SU-DHL-6 (cell line): ENCODE results near the gene PRKCE.

Experiments used
- H2AFZ ChIP-seq: fragments of 200-600 bp; sonication (generic); 2 replicates; pipeline ENCODE4 v1.6.1; 2014; ENCODE audit warnings: low read depth, mild to moderate bottlenecking, moderate library complexity, mixed read lengths, antibody characterized with exemption, low read length; ENCODE audit not compliant: severe bottlenecking
- H3F3A ChIP-seq: fragments of 200-600 bp; shearing (Covaris generic); 2 replicates; pipeline ENCODE4 v1.6.0; 2016; ENCODE audit warnings: antibody characterized with exemption, mild to moderate bottlenecking; ENCODE audit not compliant: insufficient read depth
- H3K27ac ChIP-seq: fragments of 200-600 bp; sonication (generic); 2 replicates; pipeline ENCODE4 v1.5.1; 2016; ENCODE audit warnings: low read depth, mild to moderate bottlenecking, low read length, moderate library complexity, mixed read lengths
- H3K27me3 ChIP-seq: fragments of 200-600 bp; sonication (generic), shearing (Covaris generic); 2 replicates; pipeline ENCODE4 v1.6.0; 2014; ENCODE audit warnings: mild to moderate bottlenecking, low read length
- H3K36me3 ChIP-seq: fragments of 200-600 bp; sonication (generic); 2 replicates; pipeline ENCODE4 v1.6.1; 2014; ENCODE audit warnings: mild to moderate bottlenecking, low read length, mixed read lengths
- H3K4me2 ChIP-seq: fragments of 300-600, 200-600 bp; shearing (Covaris generic), sonication (generic); 2 replicates; pipeline ENCODE4 v1.6.0; 2014; ENCODE audit warnings: low read length, low read depth, mild to moderate bottlenecking; ENCODE audit not compliant: poor library complexity, severe bottlenecking
- H3K4me3 ChIP-seq: fragments of 200-600 bp; sonication (generic); 2 replicates; pipeline ENCODE4 v1.5.1; 2014; ENCODE audit warnings: antibody characterized with exemption, low read length, mild to moderate bottlenecking, mixed read lengths; ENCODE audit not compliant: insufficient read depth, poor library complexity, severe bottlenecking
- H3K79me2 ChIP-seq: fragments of 200-600 bp; sonication (generic); 2 replicates; pipeline ENCODE4 v1.6.1; 2014; ENCODE audit warnings: mild to moderate bottlenecking, low read length, moderate library complexity; ENCODE audit not compliant: insufficient read depth
- H3K9ac ChIP-seq: fragments of 200-600 bp; sonication (generic); 2 replicates; pipeline ENCODE4 v1.7.0; 2014; ENCODE audit warnings: mild to moderate bottlenecking, low read length
- H3K9me2 ChIP-seq: fragments of 200-600 bp; sonication (generic); replicated peaks from 2 replicates; pipeline ENCODE4 v1.6.1; 2014; ENCODE audit warnings: low read length; ENCODE audit not compliant: insufficient read depth
- H3K9me3 ChIP-seq: fragments of 200-600 bp; sonication (generic); 2 replicates; pipeline ENCODE4 v1.6.1; 2014; ENCODE audit warnings: low read length, mixed read lengths; ENCODE audit not compliant: insufficient read depth
- H4K20me1 ChIP-seq: fragments of 200-600 bp; sonication (generic); 2 replicates; pipeline ENCODE4 v1.6.1; 2014; ENCODE audit warnings: low read depth, mild to moderate bottlenecking, antibody characterized with exemption, low read length, moderate library complexity, mixed read lengths
- EZH2phosphoT487 ChIP-seq: fragments of 200-600 bp; sonication (generic), shearing (Covaris generic); conservative IDR thresholded peaks from 2 replicates; pipeline ENCODE4 v1.6.1; 2018; ENCODE audit warnings: mild to moderate bottlenecking, antibody characterized with exemption, low read length, moderate library complexity, mixed read lengths
- TF ChIP-seq, protein P1 (sequence below): fragments of 200-600 bp; sonication (generic); IDR thresholded peaks from one replicate; pipeline ENCODE4 v1.5.1; 2017; ENCODE audit warnings: antibody characterized with exemption, mild to moderate bottlenecking, low read length, moderate library complexity; ENCODE audit not compliant: insufficient read depth, poor library complexity, severe bottlenecking

The PRKCE gene

DNA sequence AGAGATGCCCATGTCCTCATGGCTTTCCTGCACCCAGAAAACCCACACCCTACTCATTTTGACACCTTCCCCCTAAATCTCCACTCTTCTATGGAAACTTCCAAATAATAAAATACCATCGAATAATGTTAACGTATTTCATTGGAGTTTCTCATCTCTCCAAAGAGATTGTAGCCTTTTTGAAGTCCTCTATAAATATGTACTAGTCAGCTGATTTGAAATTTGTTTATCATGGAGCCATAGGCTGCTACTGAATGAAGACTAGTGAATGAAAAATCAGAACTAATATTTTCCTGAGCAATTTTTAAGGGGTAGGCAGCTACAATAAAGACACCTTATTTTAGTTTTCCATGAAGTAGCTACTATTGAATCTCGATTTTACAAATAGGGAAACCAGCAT is 419.6 kb downstream of the PRKCE start:
- Histone ChIP-seq H3K27me3 (no peaks in the 10 kb centered on the region), H4K20me1 (no peaks in the 10 kb centered on the region), H3F3A (no peaks in the 10 kb centered on the region)

DNA sequence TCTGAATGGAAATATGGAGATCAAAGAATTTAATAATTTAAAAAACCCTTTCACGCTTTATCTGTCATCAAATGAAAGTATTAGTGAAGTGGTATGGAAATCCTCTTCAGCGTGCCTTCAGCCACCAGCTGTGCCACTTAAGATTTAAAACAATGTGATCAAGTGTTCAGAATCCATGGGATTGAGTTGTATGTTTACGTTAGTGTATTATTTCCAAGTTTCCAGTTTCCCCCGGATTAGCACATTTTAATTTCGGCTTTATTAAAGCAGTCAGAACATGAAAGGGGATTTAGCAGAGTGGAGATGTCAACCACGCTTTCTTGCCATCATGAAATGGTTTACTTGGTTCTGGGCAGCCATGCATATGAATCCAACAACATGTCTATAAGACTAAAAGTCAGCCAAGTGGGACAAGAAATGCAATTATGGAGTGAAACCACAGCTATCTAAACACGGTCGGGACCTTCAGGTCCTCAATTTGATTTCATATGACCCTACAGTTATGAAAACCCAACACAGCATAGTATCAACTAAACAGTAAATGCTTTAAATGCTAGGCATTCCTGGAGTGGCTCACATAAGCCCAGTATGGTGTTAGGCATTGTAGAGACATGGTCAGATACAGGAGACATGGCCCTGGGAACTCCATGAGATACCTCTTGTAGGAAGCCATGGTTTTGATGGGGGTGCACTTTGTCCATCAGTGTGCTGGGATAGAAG is 420.8 kb downstream of the PRKCE start:
- TF ChIP-seq, protein P1, sequence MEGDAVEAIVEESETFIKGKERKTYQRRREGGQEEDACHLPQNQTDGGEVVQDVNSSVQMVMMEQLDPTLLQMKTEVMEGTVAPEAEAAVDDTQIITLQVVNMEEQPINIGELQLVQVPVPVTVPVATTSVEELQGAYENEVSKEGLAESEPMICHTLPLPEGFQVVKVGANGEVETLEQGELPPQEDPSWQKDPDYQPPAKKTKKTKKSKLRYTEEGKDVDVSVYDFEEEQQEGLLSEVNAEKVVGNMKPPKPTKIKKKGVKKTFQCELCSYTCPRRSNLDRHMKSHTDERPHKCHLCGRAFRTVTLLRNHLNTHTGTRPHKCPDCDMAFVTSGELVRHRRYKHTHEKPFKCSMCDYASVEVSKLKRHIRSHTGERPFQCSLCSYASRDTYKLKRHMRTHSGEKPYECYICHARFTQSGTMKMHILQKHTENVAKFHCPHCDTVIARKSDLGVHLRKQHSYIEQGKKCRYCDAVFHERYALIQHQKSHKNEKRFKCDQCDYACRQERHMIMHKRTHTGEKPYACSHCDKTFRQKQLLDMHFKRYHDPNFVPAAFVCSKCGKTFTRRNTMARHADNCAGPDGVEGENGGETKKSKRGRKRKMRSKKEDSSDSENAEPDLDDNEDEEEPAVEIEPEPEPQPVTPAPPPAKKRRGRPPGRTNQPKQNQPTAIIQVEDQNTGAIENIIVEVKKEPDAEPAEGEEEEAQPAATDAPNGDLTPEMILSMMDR, result no peak
- TF ChIP-seq EZH2phosphoT487, result no peak
- Histone ChIP-seq H4K20me1 (no peaks in the 10 kb centered on the region), H3K9ac (no peak overlapping the region), H3K79me2 (no peaks in the 10 kb centered on the region), H2AFZ (no peak overlapping the region), H3K9me3 (no peaks in the 10 kb centered on the region), H3F3A (no peaks in the 10 kb centered on the region), H3K9me2 (no peaks in the 10 kb centered on the region), H3K36me3 (no peaks in the 10 kb centered on the region), H3K4me2 (no peak overlapping the region), H3K27ac (no peak overlapping the region), H3K27me3 (no peaks in the 10 kb centered on the region), H3K4me3 (no peak overlapping the region)

More for the DNA sequence above, 419.6 kb downstream of the PRKCE start:
- Histone ChIP-seq H3K9ac (no peak overlapping the region), H2AFZ (no peak overlapping the region), H3K27ac (no peak overlapping the region), H3K9me3 (no peaks in the 10 kb centered on the region), H3K79me2 (no peaks in the 10 kb centered on the region), H3K36me3 (no peaks in the 10 kb centered on the region), H3K4me2 (no peak overlapping the region), H3K9me2 (no peaks in the 10 kb centered on the region), H3K4me3 (no peak overlapping the region)
- no peak for TF ChIP-seq EZH2phosphoT487
- TF ChIP-seq, protein P1, result no peak

DNA sequence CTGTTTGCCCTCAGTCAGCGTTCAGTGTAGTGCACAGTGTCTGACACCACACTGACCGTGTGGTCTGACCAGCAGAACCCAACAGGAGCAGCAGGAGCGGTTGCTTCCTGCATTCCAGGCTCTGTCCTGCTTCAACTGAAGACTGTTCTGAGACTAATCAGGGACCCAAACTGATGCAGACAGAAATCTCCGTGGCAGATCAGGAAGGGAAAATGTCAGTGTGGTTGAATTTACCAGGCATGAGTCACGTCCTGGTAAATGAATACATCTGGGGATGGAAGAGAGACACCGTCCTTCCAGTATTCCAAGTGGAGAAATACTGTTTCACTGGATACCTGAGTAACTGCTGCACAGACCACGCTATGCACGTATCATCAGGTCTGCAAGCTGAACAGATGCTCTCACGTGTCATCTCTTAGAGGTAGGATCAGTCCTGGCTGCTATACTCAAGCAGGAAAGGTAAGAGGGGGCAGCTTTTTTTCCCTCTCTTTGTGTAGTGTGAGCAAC is 422.1 kb downstream of the PRKCE start:
- H3K79me2 ChIP-seq, result no peaks in the 10 kb centered on the region
- no peaks in the 10 kb centered on the region for H4K20me1 ChIP-seq
- no peak overlapping the region for H3K27ac ChIP-seq

More for the DNA sequence above, 422.1 kb downstream of the PRKCE start:
- H3F3A ChIP-seq, result no peaks in the 10 kb centered on the region
- no peaks in the 10 kb centered on the region for H3K36me3 ChIP-seq
- TF ChIP-seq EZH2phosphoT487, result no peak
- TF ChIP-seq, protein P1, result no peak
- H3K27me3 ChIP-seq, result no peaks in the 10 kb centered on the region
- H3K9ac ChIP-seq, result no peak overlapping the region
- H3K9me3 ChIP-seq, result no peaks in the 10 kb centered on the region
- no peak overlapping the region for H3K4me3 ChIP-seq
- H3K4me2 ChIP-seq, result no peak overlapping the region
- no peak overlapping the region for H2AFZ ChIP-seq
- no peaks in the 10 kb centered on the region for H3K9me2 ChIP-seq
